Inferior parietal cortex (tissue), 1 donor: ENCODE data around the gene PTGFRN.

Experiments used
- DNase-seq: peaks from one replicate; pipeline ENCODE4 v3.0.0-alpha.2; 2016; ENCODE audit errors: extremely low spot score

Gene PTGFRN

GRCh38 chr1:117033772-117034171 lies 124.1 kb downstream of the PTGFRN start:
- no peak for DNase-seq

GRCh38 chr1:117034791-117035290 lies 125.1 kb downstream of the PTGFRN start:
- DNase-seq, result no peak

GRCh38 chr1:117036018-117036461 lies 126.3 kb downstream of the PTGFRN start:
- no peak for DNase-seq

- no peak for DNase-seq
Measured at GRCh38 chr1:117037802-117038201, 128.1 kb downstream of the PTGFRN start.

GRCh38 chr1:117038236-117038635 lies 128.5 kb downstream of the PTGFRN start:
- no peak for DNase-seq
